ENCODE results near the gene CYBB.

The CYBB gene

GRCh38 chrX:37782359-37782758 is 2.5 kb downstream of the CYBB start:
- H3K4me3 ChIP-seq, result no peak overlapping the region
- no peak for TF ChIP-seq CTCF (IDR thresholded peaks at IDR 0.05)
- no peak overlapping the region for H3K27ac ChIP-seq
- DNase-seq (ENCODE audit: low spot score), result no peak

GRCh38 chrX:37783305-37783704 is 3.4 kb downstream of the CYBB start:
- no peak for DNase-seq (ENCODE audit: low spot score)
- H3K4me3 ChIP-seq, result no peak overlapping the region
- H3K27ac ChIP-seq, result no peak overlapping the region
- TF ChIP-seq CTCF (IDR thresholded peaks at IDR 0.05), result no peak

- no peak for DNase-seq (ENCODE audit: low spot score)
- Histone ChIP-seq H3K27ac (no peak overlapping the region), H3K4me3 (no peak overlapping the region)
- no peak for TF ChIP-seq CTCF (IDR thresholded peaks at IDR 0.05)
Observed at GRCh38 chrX:37785569-37785968, 5.7 kb downstream of the CYBB start.

GRCh38 chrX:37786624-37787422 is 7.0 kb downstream of the CYBB start:
- Histone ChIP-seq H3K27ac (no peak overlapping the region), H3K4me3 (no peak overlapping the region)
- TF ChIP-seq CTCF (IDR thresholded peaks at IDR 0.05), result no peak
- no peak for DNase-seq (ENCODE audit: low spot score)

- DNase-seq (ENCODE audit: low spot score), result no peak
Observed at GRCh38 chrX:37787423-37787869, 7.6 kb downstream of the CYBB start.

GRCh38 chrX:37796310-37796709 is 16.5 kb downstream of the CYBB start:
- DNase-seq (ENCODE audit: low spot score), result no peak
- no peak for TF ChIP-seq CTCF (IDR thresholded peaks at IDR 0.05)
- H3K27ac ChIP-seq, result no peak overlapping the region
- H3K4me3 ChIP-seq, result no peak overlapping the region

More at GRCh38 chrX:37787423-37787869, 7.6 kb downstream of the CYBB start:
- Histone ChIP-seq H3K4me3 (no peak overlapping the region), H3K27ac (no peak overlapping the region)
- TF ChIP-seq CTCF (IDR thresholded peaks at IDR 0.05), result no peak

- TF ChIP-seq CTCF (IDR thresholded peaks at IDR 0.05), result no peak
- Histone ChIP-seq H3K4me3 (no peak overlapping the region), H3K27ac (no peak overlapping the region)
- DNase-seq (ENCODE audit: low spot score), result no peak
Observed at GRCh38 chrX:37796805-37797204, 16.9 kb downstream of the CYBB start.
